GM19099 (cell line): ENCODE data around the gene LMO1.

Experiments used
- POLR2A ChIP-seq: IDR thresholded peaks from 3 replicates; pipeline ENCODE4 v1.6.1; 2011; ENCODE audit warnings: low read depth; ENCODE audit not compliant: insufficient read length; ENCODE audit errors: extremely low read depth

The LMO1 gene

DNA sequence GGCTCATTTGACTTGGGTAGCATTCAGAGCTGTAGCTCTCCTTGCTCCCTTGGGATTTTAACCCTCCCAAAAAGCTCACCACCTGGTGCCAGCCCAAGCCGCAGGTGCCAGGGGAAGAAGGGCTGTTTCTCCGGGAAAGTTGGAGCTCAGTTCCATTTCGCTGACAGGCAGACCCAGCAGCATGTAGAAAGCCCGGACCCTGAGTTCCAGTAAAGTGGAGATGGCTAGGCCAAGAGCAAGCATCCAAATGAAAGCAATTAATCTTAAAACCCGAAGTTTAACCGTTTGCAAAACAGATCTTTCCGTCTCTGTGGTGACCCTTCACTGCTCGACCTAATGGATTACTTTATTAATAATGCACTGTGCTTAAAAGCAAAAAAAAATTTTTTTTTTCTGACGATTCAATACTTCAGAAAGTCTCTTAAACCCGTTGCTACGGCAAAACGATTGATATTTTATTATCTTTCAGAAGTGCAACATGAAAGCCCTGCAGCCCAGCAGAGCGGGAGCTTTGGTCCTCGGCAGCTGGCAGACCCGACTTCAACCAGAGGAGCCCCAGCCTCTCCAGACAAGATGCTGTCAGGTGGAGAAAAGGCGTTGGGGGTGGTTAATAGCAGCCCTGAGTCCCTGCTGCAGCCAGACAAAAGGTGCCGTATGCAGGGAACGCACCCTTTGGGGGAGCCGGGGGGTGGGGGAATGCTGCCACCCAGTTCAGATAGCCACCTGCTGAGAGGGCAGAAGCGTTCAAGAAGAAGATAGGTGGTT is 3.3 kb downstream of the LMO1 start:
- no peak for TF ChIP-seq POLR2A

DNA sequence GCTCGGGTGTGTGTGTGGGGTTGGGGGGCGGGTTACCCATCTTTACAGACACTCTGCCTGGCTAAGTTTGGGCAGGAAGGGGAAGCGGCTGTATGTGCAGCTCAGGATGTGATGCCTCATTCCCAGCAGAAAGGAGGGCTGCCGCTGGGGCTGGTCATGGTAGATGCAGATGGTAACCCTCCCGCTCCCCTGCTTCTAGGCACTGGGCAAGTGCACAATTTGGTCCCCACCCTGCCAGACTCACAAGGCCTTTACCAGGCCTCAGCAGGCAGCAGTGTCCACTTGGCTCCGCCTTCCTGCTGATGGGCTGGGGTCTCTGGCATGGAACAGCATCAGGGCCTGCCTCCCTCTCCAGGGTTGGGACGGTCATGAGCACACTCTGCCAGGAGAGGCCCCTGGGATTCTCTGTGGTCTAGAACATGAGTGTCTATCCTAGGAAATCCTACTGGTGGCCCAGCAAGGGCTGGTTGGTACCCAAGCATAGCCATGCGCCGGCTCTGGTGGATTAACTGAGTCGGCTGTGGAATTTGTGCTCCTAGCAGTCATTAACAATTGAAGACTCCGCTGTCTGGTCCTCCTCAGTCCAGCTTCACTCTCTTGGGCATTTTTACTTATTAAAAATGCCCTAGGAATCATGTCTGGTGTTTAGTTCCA is 4.2 kb downstream of the LMO1 start:
- no peak for TF ChIP-seq POLR2A

DNA sequence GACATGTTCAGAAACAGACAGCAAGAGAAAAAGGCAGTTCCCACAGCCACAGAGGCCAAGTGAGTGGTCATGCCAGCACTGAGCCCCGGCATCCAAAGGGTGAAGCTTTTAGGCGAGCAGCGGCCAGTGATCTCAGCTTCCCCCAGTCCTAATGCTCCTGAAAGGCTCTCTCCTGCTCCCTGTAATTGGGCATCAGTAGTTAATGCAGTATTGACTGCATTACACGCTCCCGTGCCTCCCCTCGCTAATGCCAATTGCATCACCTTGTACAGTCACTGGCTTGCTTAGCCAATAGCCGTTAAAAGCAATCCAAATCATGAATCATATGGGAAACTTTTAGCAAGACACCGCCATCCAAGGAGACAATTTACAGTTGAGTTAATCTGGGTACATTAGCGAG is 4.9 kb downstream of the LMO1 start:
- no peak for TF ChIP-seq POLR2A

DNA sequence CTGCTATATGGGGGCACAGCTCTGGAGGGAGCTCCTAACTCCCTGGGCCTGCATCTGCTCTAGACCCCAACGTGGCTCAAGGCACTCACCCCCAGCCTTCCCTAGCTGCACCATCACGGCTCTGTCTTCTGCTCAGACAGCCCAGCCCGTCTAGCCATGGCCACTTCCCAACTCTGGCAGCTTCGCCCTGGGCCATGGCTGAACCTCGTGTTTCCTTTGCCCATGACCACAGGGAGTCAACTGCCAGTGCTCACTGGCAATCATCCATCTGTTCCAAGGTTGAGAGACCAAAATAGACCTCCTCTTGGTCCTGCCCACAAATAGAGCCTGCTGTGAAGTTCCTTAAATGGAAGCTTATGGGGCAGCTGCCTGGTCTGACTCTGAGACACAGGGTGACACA is 5.4 kb downstream of the LMO1 start:
- TF ChIP-seq POLR2A, result no peak

DNA sequence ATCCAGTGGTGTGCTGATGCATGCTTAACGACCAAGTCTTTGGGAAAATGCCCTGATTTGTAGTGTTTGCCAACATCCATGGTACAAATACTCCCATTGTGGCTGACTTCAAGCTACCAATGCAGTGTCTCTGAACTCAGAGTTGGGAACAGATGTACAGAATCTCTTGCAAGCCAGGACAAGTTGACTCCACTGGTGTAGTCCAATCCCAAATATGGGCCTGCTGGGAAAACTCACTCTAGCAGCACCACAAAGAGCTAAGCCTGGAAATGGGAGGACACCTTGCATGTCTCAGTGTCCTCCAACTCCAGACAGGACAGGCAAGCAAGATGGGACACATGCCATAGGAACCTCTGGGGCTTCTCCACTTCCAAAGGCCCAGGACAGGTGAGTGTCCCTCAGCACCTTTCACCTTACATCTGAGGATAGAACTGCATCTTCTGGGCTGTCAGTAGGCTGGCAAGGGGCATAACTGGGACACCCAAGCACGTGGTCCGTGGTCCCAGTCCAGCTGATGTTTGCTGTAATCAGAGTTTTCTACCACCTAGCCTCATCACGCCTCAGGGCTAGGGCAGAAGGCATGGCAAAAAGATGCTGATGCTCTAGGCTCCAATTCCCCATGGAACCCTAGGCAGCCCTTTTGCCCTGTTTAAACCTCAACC is 6.5 kb downstream of the LMO1 start:
- no peak for TF ChIP-seq POLR2A

DNA sequence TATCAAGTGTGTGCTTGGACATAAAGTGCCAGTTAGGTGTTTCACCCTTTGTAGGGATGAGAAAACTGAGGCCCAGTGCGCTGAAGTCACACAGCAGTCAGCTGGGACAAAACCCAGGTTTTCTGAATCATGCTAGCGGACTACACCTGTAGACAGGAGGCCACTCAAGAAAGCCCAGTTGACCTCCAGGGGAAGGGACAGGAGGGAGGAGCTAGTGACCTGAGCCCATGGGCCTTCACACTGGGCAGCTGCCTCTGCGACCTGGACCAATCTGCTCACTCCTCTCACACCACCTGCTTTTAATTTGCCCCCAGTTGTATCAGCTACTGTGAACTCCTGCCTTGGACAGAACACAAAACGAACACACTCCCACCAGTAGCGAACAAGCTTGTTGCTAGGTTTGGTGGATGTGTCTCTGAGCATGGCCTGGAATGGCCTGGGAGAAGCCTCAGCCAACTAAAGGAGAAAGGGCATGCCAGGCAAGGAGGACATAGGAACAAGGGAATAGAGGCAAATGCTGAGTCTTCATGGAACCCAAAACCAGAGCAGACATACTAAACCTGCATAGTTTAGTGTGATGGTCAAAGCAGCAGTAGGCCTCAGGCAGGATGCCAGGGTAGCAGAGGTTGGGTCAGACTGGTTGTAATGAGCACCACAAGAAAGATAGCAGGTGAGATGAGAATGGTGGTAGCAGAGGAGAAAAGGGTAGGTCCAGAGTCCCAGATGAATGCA is 7.2 kb downstream of the LMO1 start:
- no peak for TF ChIP-seq POLR2A

- TF ChIP-seq POLR2A, result no peak
Observed at GRCh38 chr11:8253566-8253965, 10.1 kb downstream of the LMO1 start.

GRCh38 chr11:8252946-8253345 is 10.7 kb downstream of the LMO1 start:
- no peak for TF ChIP-seq POLR2A

DNA sequence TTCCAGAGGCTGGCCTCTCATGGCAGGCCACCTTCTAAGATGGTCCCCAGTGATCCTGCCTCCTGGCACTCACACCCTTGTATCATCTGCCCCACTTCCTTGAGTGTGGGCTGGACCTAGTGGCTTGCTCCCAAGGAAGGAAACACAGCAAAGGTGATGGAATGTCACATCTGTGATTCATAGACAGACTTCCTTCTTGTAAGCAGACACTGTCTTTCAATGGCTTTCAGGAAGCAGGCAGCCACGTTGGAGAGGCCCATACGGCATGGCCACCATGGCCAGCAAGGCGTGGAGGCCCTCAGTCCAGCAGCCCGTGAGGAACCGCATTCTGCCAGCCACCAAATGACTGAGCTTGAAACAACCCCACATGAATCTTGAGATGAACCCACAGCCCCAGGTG is 11.3 kb downstream of the LMO1 start:
- no peak for TF ChIP-seq POLR2A

GRCh38 chr11:8251616-8252295 is 11.9 kb downstream of the LMO1 start:
- no peak for TF ChIP-seq POLR2A

- no peak for TF ChIP-seq POLR2A
Observed at GRCh38 chr11:8250981-8251615, 12.6 kb downstream of the LMO1 start.

GRCh38 chr11:8250434-8250833 is 13.2 kb downstream of the LMO1 start:
- TF ChIP-seq POLR2A, result no peak

DNA sequence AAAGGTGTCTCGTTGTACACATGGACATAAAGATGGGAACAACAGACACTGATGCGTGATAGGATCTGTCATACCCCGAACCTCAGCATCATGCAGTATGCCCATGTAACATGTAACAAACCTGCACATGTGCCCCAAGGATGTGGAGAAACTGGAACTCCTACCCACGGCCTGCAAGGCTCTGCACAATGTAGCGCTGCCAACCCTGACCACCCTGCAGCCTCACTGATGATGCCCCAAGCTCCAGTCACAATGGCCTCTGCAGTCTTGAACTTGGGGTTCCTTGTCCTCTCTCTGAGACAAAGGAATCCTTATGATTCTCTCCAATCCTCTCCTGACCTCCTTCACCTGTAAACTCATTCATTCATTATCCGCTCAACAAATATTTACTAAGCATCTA is 14.2 kb downstream of the LMO1 start:
- no peak for TF ChIP-seq POLR2A

- TF ChIP-seq POLR2A, result no peak
Observed at GRCh38 chr11:8248786-8249185, 14.9 kb downstream of the LMO1 start.
